SK-N-SH treated with all-trans-retinoic acid at 6 μM for 48 hours (cell line): Measurements from ENCODE around the gene ZBED4.

ENCODE experiments used
- ATAC-seq: fragments of 200-7000 bp; cut with Tn5 transposase; 3 replicates; pipeline ENCODE4 v1.9.1; 2020; ENCODE audit warnings: mild to moderate bottlenecking, moderate library complexity
- BACH2 ChIP-seq: fragments of 250-450 bp; sonication (Bioruptor Pico); IDR thresholded peaks from 2 replicates; pipeline ENCODE4 v1.9.0; 2021; ENCODE audit warnings: mild to moderate bottlenecking, borderline replicate concordance
- CREB5 ChIP-seq: fragments of 250-450 bp; sonication (Bioruptor Pico); IDR thresholded peaks from 2 replicates; pipeline ENCODE4 v1.5.1; 2020; ENCODE audit warnings: low read depth, mild to moderate bottlenecking, moderate library complexity
- CSDC2 ChIP-seq: fragments of 250-450 bp; sonication (Bioruptor Pico); IDR thresholded peaks from 2 replicates; pipeline ENCODE4 v1.5.0; 2020; ENCODE audit warnings: mild to moderate bottlenecking, moderate library complexity
- ESRRG ChIP-seq: fragments of 250-450 bp; sonication (Bioruptor Pico); IDR thresholded peaks from 2 replicates; pipeline ENCODE4 v1.6.1; 2021; ENCODE audit warnings: mild to moderate bottlenecking
- ISL1 ChIP-seq: fragments of 250-450 bp; sonication (Bioruptor Pico); IDR thresholded peaks from 2 replicates; pipeline ENCODE4 v2.1.2; 2022; ENCODE audit warnings: mild to moderate bottlenecking, moderate library complexity
- OSR1 ChIP-seq: fragments of 250-450 bp; sonication (Bioruptor Pico); IDR thresholded peaks from 2 replicates; pipeline ENCODE4 v1.8.0; 2022; ENCODE audit warnings: moderate library complexity, mild to moderate bottlenecking, inconsistent platforms
- PPARA ChIP-seq: fragments of 250-450 bp; sonication (Bioruptor Pico); IDR thresholded peaks from 2 replicates; pipeline ENCODE4 v1.5.0; 2020; ENCODE audit warnings: mild to moderate bottlenecking, borderline replicate concordance
- RARB ChIP-seq: fragments of 250-450 bp; sonication (Bioruptor Pico); IDR thresholded peaks from 2 replicates; pipeline ENCODE4 v1.8.0; 2021; ENCODE audit warnings: mild to moderate bottlenecking, moderate library complexity
- SNAI2 ChIP-seq: fragments of 250-450 bp; sonication (Bioruptor Pico); IDR thresholded peaks from 2 replicates; pipeline ENCODE4 v1.5.0; 2020; ENCODE audit warnings: mild to moderate bottlenecking, moderate library complexity
- TCF4 ChIP-seq: fragments of 250-450 bp; sonication (Bioruptor Pico); IDR thresholded peaks from 2 replicates; pipeline ENCODE4 v1.8.0; 2021; ENCODE audit warnings: mild to moderate bottlenecking, moderate library complexity, borderline replicate concordance
- TOX ChIP-seq: fragments of 250-450 bp; sonication (Bioruptor Pico); IDR thresholded peaks from 2 replicates; pipeline ENCODE4 v1.8.0; 2021; ENCODE audit warnings: mild to moderate bottlenecking, moderate library complexity, borderline replicate concordance
- TSHZ2 ChIP-seq: fragments of 250-450 bp; sonication (Bioruptor Pico); IDR thresholded peaks from 2 replicates; pipeline ENCODE4 v1.5.0; 2020; ENCODE audit warnings: mild to moderate bottlenecking, moderate library complexity
- ZC3H10 ChIP-seq: fragments of 250-450 bp; sonication (Bioruptor Pico); IDR thresholded peaks from 2 replicates; pipeline ENCODE4 v1.5.1; 2021; ENCODE audit warnings: mild to moderate bottlenecking, moderate library complexity
- ZFP3 ChIP-seq: fragments of 250-450 bp; sonication (Bioruptor Pico); IDR thresholded peaks from 2 replicates; pipeline ENCODE4 v1.5.0; 2020; ENCODE audit warnings: mild to moderate bottlenecking, moderate library complexity
- ZFP30 ChIP-seq: fragments of 450-650 bp; formaldehyde crosslinking; IDR thresholded peaks from 2 replicates; pipeline ENCODE4 v1.5.0; 2022; ENCODE audit warnings: mild to moderate bottlenecking, moderate library complexity
- ZNF565 ChIP-seq: fragments of 450-650 bp; formaldehyde crosslinking; conservative IDR thresholded peaks from 2 replicates; pipeline ENCODE4 v1.5.0; 2020; ENCODE audit warnings: low read depth, mild to moderate bottlenecking, moderate library complexity
- ZNF70 ChIP-seq: fragments of 450-650 bp; formaldehyde crosslinking; IDR thresholded peaks from 2 replicates; pipeline ENCODE4 v1.5.0; 2020; ENCODE audit warnings: mild to moderate bottlenecking, moderate library complexity
- ZNF8 ChIP-seq: fragments of 450-650 bp; formaldehyde crosslinking; IDR thresholded peaks from 2 replicates; pipeline ENCODE4 v1.5.0; 2020; ENCODE audit warnings: mild to moderate bottlenecking, moderate library complexity
- TF ChIP-seq, protein P1 (sequence below): fragments of 250-450 bp; sonication (Bioruptor Pico); IDR thresholded peaks from 2 replicates; pipeline ENCODE4 v1.8.0; 2020; ENCODE audit warnings: mild to moderate bottlenecking, moderate library complexity, borderline replicate concordance
- TF ChIP-seq, protein P2 (sequence below): fragments of 250-450 bp; sonication (Bioruptor Pico); IDR thresholded peaks from 2 replicates; pipeline ENCODE4 v1.8.0; 2021; ENCODE audit warnings: low read depth, mild to moderate bottlenecking, moderate library complexity, borderline replicate concordance

The ZBED4 gene

GRCh38 chr22:49825944-49826602 is 27.6 kb upstream of the ZBED4 start:
- peak; percentile 42 for ATAC-seq
- TF ChIP-seq CSDC2 (no peak), TOX (CRISPR knock-in tag) (no peak), ZFP3 (CRISPR knock-in tag) (no peak), OSR1 (CRISPR knock-in tag) (no peak), ZFP30 (CRISPR knock-in tag) (no peak), ZC3H10 (CRISPR knock-in tag) (no peak), PPARA (CRISPR knock-in tag) (no peak)
- TF ChIP-seq, protein P1, sequence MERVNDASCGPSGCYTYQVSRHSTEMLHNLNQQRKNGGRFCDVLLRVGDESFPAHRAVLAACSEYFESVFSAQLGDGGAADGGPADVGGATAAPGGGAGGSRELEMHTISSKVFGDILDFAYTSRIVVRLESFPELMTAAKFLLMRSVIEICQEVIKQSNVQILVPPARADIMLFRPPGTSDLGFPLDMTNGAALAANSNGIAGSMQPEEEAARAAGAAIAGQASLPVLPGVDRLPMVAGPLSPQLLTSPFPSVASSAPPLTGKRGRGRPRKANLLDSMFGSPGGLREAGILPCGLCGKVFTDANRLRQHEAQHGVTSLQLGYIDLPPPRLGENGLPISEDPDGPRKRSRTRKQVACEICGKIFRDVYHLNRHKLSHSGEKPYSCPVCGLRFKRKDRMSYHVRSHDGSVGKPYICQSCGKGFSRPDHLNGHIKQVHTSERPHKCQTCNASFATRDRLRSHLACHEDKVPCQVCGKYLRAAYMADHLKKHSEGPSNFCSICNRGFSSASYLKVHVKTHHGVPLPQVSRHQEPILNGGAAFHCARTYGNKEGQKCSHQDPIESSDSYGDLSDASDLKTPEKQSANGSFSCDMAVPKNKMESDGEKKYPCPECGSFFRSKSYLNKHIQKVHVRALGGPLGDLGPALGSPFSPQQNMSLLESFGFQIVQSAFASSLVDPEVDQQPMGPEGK (CRISPR knock-in tag) = no peak

DNA sequence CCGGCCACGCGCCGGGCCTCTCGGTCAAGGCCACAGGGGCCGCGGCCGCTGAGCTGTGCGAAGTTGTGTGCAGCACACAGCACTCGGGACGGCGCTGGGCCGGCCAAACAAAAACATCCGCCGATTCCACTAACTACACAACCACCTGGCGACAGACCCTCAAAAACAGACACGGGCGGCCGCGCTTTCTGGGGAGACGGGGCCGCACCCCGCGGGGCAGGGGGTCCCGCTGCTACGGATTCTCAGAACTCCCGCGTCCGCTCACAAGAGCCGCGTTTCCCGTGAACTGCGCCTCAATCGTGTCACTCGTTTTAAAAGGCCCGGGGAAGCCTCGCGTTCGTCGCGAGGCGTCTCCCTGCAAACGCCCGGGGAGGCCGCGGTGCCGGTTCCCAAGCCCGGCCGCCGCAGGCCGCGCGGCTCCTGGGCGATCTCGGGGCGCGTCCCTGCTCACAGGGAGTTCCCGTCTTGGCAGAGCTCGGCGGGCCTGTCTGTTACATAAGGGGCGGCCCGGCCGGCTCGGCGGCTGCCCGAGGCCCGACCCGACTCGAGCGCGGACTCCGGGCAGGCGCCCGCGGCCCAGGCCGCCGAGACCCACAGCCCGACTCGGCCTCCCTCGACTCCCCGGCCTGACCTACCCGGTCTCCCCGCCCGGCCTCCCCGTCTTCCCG is 26.9 kb upstream of the ZBED4 start:
- ATAC-seq = peak; percentile 69
- TF ChIP-seq TCF4 (CRISPR knock-in tag) (no peak), ZFP3 (CRISPR knock-in tag) (no peak), ISL1 (no peak), ZNF70 (CRISPR knock-in tag) (no peak), TOX (CRISPR knock-in tag) (no peak), TSHZ2 (CRISPR knock-in tag) (no peak), SNAI2 (CRISPR knock-in tag) (no peak), CREB5 (CRISPR knock-in tag) (no peak), CSDC2 (no peak), ZC3H10 (CRISPR knock-in tag) (no peak), BACH2 (no peak)
- TF ChIP-seq, protein P2, sequence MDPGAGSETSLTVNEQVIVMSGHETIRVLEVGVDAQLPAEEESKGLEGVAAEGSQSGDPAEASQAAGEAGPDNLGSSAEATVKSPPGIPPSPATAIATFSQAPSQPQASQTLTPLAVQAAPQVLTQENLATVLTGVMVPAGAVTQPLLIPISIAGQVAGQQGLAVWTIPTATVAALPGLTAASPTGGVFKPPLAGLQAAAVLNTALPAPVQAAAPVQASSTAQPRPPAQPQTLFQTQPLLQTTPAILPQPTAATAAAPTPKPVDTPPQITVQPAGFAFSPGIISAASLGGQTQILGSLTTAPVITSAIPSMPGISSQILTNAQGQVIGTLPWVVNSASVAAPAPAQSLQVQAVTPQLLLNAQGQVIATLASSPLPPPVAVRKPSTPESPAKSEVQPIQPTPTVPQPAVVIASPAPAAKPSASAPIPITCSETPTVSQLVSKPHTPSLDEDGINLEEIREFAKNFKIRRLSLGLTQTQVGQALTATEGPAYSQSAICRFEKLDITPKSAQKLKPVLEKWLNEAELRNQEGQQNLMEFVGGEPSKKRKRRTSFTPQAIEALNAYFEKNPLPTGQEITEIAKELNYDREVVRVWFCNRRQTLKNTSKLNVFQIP (CRISPR knock-in tag) = no peak
- TF ChIP-seq, protein P1 (CRISPR knock-in tag) = no peak

GRCh38 chr22:49827271-49827852 is 26.3 kb upstream of the ZBED4 start:
- ATAC-seq = no peak; the same call in 2 of the 3 replicates
- TF ChIP-seq, protein P1 (CRISPR knock-in tag) = no peak
- TF ChIP-seq TSHZ2 (CRISPR knock-in tag) = no peak
- no peak for TF ChIP-seq ZNF565
- no peak for TF ChIP-seq SNAI2 (CRISPR knock-in tag)
- TF ChIP-seq ESRRG (CRISPR knock-in tag) = no peak
- TF ChIP-seq ZNF70 (CRISPR knock-in tag) = no peak
- TF ChIP-seq CSDC2 = no peak
- no peak for TF ChIP-seq ZNF8
- no peak for TF ChIP-seq OSR1 (CRISPR knock-in tag)
- TF ChIP-seq ZFP30 (CRISPR knock-in tag) = no peak
- no peak for TF ChIP-seq ZFP3 (CRISPR knock-in tag)
- TF ChIP-seq TOX (CRISPR knock-in tag) = no peak
- TF ChIP-seq TCF4 (CRISPR knock-in tag) = no peak
- no peak for TF ChIP-seq ZC3H10 (CRISPR knock-in tag)
- TF ChIP-seq ISL1 = no peak
- TF ChIP-seq RARB (CRISPR knock-in tag) = no peak
